HFF-Myc (cell line): ENCODE measurements around the gene SORT1.

Experiments used
- DNase-seq: peaks from one replicate; pipeline ENCODE4 v3.0.0-alpha.2; 2011; ENCODE audit warnings: low read depth; ENCODE audit errors: extremely low read depth
- H3K4me3 ChIP-seq: replicated peaks from 2 replicates; pipeline ENCODE4 v1.5.1; 2011; ENCODE audit warnings: low read depth, mild to moderate bottlenecking, control low read depth, low read length
- TF ChIP-seq, protein P1 (sequence below): IDR thresholded peaks from 2 replicates; pipeline ENCODE4 v1.5.1; 2012; ENCODE audit warnings: mild to moderate bottlenecking, low read depth, low read length, control low read depth; ENCODE audit errors: missing control alignments

The SORT1 gene

DNA sequence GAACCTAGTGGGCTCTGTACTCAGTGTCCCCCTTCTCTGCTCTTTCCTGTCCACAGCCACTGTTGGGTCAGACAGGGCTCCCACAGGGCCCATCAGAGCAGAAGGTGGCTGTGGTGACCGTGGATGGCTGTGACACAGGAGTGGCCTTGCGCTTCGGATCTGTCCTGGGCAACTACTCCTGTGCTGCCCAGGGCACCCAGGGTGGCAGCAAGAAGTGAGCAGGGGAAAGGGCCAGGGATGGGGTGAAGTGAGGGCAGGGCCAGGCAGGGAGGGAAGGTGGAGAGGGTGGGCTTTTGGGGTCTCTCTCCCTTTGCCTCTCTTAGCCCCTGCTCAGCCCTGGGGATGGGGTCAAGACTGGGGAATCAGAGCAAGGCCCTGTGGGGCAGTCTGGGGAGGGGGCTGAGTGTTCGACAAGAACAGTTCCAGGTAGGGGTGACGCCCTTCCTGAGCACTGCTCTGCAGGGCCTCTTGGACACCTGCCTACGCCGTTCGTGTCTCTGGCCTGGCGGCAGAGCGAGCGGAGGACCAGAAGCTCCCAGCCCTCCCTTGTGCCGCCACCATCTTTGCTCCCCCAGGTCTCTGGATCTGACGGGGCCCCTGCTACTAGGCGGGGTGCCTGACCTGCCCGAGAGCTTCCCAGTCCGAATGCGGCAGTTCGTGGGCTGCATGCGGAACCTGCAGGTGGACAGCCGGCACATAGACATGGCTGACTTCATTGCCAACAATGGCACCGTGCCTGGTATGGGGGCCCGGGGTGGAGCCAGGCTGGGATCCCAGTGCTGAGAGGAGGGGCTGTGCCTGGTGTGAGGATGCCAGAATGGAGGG is 135.3 kb downstream of the SORT1 start:
- TF ChIP-seq, protein P1, sequence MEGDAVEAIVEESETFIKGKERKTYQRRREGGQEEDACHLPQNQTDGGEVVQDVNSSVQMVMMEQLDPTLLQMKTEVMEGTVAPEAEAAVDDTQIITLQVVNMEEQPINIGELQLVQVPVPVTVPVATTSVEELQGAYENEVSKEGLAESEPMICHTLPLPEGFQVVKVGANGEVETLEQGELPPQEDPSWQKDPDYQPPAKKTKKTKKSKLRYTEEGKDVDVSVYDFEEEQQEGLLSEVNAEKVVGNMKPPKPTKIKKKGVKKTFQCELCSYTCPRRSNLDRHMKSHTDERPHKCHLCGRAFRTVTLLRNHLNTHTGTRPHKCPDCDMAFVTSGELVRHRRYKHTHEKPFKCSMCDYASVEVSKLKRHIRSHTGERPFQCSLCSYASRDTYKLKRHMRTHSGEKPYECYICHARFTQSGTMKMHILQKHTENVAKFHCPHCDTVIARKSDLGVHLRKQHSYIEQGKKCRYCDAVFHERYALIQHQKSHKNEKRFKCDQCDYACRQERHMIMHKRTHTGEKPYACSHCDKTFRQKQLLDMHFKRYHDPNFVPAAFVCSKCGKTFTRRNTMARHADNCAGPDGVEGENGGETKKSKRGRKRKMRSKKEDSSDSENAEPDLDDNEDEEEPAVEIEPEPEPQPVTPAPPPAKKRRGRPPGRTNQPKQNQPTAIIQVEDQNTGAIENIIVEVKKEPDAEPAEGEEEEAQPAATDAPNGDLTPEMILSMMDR, result no peak
- no peak overlapping the region for H3K4me3 ChIP-seq
- DNase-seq, result no peak

DNA sequence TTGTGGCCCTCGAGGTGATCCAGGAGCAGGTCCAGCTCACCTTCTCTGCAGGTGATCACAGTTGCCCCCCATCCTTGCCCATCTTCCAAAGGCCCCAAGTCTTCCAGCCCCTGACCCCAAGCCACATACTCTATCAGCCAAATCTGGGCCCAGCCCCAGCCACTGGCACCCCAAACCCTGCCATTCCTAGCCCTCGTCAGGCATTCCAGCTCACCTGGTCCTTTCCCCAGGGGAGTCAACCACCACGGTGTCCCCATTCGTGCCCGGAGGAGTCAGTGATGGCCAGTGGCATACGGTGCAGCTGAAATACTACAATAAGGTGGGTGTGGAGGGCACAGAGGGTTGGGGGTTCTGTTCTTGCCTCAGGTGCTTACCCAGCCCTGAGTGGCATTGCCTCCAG is 136.1 kb downstream of the SORT1 start:
- H3K4me3 ChIP-seq, result no peak overlapping the region
- DNase-seq, result no peak
- TF ChIP-seq, protein P1, result no peak

DNA sequence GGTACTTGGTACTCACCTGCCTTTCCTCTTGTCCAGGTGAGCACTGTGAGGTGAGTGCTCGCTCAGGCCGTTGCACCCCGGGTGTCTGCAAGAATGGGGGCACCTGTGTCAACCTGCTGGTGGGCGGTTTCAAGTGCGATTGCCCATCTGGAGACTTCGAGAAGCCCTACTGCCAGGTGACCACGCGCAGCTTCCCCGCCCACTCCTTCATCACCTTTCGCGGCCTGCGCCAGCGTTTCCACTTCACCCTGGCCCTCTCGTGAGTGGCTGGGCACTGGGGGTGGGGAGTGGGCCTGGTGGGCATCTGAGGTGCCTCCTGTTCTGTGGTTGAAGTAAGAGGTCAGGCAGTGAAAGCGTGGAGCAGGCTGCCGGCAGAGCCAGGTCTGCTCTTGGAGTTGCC is 136.7 kb downstream of the SORT1 start:
- H3K4me3 ChIP-seq, result no peak overlapping the region
- TF ChIP-seq, protein P1, result no peak
- DNase-seq, result no peak

DNA sequence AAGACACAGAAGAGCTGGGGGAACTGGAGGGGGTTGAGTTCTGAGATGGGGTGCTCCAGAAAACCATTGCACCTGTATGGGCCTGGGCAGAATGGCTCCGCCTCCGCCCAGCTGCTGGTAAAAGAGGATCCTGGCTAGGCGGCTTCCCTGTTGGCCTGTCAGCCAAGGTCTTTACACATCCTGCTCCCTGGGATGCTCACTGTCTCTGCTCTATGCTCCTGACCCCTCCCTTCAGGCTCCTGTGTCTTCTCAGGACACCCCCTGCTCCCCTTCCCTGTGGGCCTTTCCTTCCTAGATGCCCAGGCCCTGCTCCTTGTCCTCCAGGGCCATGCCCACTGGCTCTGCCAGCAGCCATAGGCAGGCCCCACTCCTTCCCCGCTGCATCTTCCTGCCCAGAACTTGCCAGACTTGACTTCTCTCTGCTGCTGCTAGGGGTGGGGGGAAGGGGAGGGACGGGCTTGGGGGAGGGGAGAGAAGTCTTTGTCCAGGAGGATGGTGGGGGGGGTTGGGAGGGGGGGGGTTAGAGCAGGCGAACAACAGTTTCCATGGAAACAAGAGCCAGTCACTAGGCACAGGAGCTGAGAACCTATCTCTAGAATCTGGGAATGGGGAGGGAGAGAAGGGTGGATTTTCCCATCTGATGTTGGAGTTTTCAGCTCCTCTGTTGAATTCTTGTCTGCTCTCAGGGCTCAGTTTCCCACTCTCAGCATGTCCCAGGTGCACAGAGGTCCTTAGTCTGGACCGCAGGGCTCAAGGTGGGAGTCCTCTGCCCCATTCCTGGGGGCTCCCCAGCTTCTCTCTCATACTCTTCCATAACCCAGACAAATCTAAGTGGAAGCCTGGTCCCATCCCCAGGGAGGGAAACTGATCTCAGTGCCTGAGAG is 137.8 kb downstream of the SORT1 start:
- no peak for DNase-seq
- no peak overlapping the region for H3K4me3 ChIP-seq
- TF ChIP-seq, protein P1, result no peak
